GM21367 (cell line): ENCODE results near the gene MAP3K5.
"Not testable (repeated sequence)": the region's sequence is repeated elsewhere in the genome, so short reads cannot be mapped to it uniquely, and the experiment has no call there.

Experiments
- ATAC-seq: cut with Tn5 transposase; IDR thresholded peaks from one replicate; pipeline ENCODE4 v1.9.1; 2021; ENCODE audit not compliant: unreplicated experiment

The MAP3K5 gene, protein sequence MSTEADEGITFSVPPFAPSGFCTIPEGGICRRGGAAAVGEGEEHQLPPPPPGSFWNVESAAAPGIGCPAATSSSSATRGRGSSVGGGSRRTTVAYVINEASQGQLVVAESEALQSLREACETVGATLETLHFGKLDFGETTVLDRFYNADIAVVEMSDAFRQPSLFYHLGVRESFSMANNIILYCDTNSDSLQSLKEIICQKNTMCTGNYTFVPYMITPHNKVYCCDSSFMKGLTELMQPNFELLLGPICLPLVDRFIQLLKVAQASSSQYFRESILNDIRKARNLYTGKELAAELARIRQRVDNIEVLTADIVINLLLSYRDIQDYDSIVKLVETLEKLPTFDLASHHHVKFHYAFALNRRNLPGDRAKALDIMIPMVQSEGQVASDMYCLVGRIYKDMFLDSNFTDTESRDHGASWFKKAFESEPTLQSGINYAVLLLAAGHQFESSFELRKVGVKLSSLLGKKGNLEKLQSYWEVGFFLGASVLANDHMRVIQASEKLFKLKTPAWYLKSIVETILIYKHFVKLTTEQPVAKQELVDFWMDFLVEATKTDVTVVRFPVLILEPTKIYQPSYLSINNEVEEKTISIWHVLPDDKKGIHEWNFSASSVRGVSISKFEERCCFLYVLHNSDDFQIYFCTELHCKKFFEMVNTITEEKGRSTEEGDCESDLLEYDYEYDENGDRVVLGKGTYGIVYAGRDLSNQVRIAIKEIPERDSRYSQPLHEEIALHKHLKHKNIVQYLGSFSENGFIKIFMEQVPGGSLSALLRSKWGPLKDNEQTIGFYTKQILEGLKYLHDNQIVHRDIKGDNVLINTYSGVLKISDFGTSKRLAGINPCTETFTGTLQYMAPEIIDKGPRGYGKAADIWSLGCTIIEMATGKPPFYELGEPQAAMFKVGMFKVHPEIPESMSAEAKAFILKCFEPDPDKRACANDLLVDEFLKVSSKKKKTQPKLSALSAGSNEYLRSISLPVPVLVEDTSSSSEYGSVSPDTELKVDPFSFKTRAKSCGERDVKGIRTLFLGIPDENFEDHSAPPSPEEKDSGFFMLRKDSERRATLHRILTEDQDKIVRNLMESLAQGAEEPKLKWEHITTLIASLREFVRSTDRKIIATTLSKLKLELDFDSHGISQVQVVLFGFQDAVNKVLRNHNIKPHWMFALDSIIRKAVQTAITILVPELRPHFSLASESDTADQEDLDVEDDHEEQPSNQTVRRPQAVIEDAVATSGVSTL (N-terminal part only)

DNA sequence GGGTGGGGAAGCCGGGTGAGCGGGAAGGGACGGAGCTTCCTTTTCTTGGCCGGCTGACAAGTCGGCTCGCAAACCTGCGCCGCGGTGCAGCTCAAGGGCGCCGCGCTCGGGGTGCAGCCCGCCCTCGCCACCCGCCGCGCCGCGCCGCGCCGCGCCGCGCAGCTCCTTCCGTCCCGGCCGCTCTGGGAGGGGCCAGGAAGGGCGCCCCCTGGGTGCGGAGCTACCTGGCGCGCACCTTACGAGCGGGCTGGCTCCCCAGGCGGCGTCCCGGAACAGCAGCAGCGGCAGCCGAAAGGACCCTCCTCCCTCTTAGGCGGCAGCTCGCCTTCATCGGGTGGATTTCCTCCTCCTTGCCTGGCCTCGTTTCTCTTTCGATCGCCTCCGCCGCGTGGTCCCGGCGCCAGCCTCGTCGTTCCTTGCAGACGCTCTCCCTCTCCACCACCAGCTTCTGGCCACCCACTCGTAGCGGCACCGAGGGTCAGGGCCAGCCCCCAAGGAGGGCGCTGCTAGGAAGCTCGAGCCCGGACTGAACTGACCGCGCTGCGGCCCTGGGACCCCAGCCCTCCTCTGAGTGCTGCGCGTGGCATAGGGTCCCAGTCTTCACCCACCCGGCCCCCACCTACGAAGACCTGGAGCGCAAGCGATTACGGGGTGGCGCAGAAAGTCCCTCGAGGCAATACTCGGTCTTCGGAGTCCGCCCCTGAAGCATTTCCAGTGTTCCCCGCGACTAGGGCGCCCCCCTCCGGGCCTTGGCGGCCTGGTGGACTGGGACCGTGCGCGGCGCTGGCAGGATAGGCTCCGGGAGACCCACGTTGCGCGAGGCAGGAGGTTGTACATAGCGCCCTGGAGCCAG is at the start of gene MAP3K5:
Gene MAP3K5 (minus strand): TSS at position 68 of the 853 bp plus-strand sequence. CDS start 320 bp downstream, outside the sequence.
- peak; percentile 51 for ATAC-seq

DNA sequence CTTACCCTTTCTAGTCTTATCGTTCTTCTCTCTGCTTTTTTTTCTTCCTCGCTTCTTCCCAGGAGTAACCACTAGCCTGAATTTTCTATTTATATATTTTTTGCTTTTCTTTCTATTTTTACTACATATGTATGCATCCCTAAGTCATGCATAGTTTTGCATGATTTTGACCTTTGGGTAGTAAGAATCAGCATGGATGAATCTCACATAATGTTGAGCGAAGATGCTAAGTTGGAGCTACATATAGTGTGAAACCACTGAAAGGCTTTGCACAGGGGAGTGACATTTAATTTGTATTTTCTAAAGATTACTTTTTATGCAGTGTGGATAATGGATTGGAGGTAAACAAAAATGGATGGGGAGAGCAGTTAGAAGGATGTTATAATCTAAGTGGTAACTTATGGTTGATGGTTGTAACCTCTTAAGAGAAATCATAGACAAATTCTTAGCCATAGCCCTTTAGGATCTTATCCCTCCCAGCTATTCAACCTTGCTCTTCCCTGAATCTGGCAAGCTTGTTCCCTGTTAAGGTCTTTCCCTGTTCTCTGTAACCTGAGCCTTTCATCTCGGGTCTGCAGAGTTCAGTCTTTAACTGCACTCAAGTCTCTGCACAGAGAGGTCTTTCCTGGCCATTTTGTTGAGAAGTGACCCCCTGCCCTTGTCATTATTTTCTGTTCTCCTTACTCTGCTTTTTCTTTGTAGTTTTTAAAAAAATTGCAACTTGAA is 48.2 kb upstream of the MAP3K5 start:
- ATAC-seq = no peak

DNA sequence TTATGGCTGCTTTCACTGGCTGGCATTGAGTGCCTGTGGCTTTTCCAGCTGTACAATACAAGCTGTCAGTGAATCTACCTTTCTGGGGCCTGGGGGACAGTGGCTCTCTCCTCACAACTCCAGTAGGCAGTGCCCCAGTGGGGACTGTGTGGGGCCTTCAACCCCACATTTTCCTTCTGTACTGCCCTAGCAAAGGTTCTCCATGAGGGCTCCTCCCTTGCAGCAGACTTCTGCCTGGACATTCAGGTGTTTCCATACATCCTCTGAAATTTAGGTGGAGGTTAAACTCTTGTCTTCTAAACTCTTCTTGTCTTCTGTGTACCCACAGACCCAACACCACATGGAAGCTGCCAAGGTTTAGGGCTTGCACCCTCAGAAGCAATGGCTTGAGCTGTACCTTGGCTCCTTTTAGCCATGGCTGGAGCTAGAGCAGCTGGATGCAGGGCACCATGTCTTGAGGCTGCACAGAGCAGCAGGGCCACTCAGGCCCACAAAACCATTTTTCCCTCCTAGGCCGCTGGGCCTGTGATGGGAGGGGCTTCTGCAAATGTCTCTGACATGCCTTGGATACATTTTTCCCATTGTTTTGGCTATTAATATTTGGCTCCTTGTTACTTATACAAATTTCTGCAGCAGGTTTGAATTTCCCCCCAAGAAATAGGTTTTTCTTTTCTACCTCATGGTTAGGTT is 39.7 kb upstream of the MAP3K5 start:
- no peak for ATAC-seq

DNA sequence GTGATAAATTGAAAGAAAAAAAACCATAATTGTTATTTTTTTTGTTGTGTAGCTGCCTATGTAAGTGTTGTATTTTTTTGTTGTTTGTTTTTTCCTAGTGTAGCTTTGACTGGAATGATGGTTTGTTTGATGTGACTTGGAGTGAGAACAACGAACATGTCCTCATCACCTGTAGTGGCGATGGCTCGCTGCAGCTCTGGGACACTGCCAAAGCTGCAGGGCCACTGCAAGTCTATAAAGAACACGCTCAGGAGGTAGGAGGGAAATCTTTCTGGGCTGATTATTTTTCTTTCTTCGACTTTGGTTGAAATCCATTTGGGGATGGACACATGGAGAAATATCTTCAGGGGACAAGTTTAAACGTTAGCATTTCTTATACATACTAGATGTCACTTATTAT is 33.9 kb upstream of the MAP3K5 start:
- ATAC-seq = no peak

DNA sequence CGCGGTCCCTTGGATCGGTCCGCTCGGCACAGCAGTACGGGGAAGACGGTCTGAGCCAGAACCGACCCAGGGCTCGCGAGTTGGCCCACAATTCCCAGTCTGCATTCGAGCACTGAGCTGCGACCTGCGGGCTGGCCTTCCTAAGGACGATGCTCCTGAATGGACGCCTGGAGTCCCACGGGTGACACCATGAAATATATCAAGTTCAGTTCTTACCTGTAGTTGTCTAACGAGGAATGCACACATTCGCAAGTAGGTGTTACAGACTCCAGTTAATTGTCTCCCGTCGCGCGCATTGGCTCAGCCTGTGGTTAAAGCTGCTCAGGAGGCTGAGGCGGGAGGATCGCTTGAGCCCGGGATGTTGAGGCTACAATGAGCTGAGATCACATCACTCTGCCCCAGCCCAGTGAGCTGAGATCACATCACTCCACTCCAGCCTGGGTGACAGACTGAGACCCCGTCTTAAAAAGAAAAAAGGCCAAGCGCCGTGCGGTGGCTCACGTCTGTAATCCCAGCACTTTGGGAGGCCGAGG is 30.9 kb upstream of the MAP3K5 start:
- no peak for ATAC-seq

DNA sequence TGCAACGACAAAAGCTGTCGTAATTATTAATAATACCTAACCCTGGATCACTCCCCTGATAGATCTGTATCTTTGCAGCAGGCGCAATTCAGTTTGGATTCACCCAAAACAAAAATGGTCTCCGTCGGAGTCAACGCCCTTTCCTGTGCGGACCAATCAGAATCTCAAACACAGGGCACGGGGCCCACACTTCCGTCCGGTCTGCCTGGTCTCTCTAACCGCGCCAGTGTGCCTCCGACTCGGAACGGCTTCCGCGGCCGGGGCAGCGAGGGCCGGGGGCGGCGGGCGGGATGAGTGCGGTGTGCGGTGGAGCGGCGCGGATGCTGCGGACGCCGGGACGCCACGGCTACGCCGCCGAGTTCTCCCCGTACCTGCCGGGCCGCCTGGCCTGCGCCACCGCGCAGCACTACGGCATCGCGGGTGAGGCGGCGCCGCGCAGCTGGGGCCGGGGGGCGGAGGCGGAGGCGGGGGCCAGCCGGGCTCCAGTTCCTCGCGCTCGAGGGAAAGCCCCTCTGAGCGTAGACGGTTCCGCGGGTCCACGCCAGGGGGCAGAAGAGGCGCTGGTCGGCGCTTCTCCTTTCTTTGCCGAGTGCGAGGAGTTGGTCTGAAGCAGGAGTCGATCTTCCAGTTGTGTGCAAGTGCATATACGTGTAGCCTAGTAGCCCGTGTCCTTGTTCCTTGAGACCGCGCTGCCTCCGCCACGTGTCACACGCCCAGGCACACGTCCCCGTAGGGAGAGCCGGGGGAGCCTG is 30.3 kb upstream of the MAP3K5 start, which contains the start of gene PEX7:
Gene PEX7 (plus strand): TSS at position 217 of the 752 bp plus-strand sequence. CDS start 74 bp downstream, at position 291.
- ATAC-seq = peak; percentile 94

DNA sequence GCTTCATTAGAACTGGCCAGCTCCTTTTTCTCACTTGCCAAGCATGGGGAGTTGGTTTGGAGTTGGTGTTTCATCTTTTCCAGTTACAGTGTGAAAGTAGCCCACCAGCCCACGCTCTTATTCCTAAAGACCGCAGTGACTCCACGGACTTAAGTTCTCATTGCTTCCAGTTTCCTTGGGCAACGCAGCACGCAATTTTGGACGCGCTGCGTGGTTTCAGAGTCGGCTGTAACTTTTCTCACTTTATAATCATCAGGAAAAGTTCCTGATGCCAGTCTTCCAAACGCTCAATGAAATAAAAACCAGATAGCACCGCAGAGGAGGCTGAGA is 29.7 kb upstream of the MAP3K5 start:
- peak; percentile 6 for ATAC-seq

DNA sequence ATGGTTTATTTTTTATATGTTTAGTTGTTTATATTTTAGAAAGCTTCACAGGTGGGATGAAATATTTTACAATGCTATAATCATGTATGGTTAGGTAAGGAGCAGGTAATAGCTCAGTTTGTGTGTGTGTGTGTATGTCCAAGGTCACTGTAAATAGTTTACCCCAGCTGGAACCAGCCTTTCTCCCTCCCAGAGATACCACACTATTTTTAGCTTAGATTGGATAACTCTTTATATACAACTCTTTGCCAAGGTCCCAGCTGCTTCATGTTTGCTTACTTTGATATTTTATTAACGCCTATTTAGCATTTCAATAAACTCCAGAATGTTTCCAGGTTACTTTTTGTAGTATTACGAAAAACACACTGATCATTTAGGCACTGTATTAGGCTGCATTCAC is 28.3 kb upstream of the MAP3K5 start:
- ATAC-seq = no peak

DNA sequence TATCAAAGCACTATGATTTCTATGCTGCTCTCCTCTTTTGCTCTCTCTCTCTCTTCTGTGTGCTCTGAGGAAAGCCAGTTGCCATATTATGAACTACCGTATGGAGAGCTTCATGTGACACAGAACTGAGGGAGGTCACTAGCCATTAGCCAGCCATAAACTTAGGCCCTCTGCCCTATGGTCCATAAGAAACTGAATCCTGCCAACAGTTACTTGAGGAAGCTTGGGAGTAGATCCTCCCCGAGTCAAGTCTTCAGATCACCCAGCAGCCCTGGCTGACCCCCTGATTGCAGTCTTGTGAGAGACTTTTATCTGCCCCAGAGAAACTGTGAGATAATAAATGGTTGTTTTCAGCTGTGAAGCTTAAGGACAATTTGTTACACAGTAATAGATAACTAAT is 24.4 kb upstream of the MAP3K5 start:
- ATAC-seq = no peak

DNA sequence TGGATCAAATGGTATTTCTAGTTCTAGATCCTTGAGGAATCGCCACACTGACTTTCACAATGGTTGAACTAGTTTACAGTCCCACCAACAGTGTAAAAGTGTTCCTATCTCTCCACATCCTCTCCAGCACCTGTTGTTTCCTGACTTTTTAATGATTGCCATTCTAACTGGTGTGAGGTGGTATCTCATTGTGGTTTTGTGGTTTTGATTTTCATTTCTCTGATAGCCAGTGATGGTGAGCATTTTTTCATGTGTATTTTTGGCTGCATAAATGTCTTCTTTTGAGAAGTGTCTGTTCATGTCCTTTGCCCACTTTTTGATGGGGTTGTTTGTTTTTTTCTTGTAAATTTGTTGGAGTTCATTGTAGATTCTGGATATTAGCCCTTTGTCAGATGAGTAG is 23.3 kb upstream of the MAP3K5 start:
- ATAC-seq = not testable (repeated sequence)

DNA sequence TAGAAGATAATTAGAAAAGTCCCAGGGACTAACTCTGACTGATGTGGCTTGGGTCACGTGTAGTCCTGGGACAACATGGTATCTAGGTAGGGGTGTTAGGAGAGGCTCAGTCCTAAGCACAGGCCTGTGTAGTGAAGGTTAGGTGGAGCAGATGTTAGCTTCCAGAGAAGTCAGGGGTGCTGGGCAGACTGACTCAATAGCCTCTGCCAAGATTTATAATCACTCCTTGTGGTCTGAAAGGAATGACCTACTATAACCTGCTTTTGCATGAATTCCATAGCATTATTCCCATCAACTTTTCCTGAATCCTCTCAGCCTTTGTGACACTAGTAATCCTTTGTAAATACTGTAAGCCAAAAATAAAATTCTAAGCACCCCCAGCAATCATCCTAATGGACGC is 19.9 kb upstream of the MAP3K5 start:
- no peak for ATAC-seq

DNA sequence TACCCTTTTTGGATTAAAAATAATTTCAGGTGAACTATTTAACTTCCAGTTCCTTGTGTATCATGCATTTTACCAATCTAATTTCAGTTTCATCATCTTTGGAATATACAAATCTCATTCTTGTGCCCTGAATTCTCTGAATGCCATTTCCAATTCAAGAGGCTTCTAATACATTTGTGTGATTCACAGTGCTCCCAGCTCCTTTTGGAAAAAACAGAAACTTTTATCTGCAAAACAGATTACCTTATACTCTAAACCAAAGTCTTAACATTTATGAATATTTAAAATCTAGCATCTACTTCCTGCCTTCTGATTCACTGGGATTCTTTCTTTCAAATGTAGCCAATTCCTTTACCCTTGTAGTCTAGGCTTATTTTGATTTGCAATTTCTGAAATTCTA is 19.0 kb upstream of the MAP3K5 start:
- ATAC-seq = no peak

DNA sequence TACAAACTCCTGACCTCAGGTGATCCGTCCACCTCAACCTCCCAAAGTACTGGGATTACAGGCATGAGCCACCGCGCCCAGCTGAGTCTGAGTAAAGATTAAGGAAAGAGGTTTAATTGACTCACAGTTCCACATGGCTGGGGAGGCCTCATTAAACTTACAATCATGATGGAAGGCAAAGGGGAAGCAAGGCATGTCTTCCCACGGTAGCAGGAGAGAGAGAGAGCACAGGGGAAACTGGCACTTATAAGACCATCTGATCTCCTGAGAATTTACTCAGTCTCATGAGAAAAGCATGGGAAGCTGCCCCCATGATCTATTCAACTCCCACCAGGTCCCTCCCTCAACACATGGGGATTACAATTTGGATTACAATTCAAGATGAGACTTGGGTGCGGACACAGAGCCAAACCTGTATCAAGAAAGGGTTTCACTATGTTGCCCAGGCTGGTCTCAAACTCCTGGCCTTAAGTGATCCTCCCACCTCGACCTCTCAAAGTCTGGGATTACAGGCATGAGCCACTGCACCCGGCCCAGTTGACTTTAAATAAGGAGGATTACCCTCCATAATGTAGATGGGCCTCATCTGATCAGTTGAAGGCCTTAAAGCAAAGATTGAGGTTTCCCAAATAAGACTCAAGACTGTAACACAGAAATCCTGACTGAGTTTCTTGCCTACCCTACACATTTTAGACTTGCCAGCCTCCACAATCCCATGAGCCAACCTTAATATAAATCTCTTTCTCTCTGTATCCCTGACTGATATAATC is 17.0 kb upstream of the MAP3K5 start:
- no peak for ATAC-seq

DNA sequence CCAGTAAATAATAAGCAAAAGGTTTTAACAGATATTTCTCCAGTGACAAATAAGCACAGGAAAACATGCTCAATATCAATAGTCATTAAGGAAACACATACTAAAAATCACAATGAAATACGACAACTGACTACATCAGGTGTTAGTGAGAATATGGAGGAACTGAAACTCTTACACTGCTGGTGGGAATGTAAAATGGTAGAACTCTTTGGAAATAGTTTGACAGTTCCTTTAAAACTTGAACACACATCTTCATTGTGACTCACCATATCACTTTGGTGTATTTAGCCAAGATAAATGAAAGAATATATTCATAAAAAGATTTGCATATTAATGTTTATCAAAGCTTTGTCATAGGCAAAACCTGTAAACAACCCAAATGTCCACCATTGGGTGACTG is 11.3 kb upstream of the MAP3K5 start:
- no peak for ATAC-seq

DNA sequence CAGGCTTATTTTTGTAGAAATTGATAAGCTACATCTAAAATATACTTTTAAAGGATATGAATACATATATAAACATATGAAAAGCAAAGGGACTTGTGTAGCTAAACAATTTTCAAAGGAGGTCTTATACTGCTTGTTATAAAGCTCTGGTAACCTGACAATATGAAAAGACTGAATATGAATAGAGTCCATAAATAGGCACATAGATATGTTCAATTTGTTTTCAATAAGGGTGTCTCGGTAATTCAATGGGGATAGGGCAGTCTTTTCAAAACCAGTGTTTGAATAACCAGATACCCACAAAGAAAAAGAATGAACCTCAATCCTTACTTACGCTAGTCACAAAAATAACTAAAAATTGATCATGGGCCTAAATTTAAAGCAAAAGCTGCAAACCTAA is 9.3 kb upstream of the MAP3K5 start:
- ATAC-seq = no peak

DNA sequence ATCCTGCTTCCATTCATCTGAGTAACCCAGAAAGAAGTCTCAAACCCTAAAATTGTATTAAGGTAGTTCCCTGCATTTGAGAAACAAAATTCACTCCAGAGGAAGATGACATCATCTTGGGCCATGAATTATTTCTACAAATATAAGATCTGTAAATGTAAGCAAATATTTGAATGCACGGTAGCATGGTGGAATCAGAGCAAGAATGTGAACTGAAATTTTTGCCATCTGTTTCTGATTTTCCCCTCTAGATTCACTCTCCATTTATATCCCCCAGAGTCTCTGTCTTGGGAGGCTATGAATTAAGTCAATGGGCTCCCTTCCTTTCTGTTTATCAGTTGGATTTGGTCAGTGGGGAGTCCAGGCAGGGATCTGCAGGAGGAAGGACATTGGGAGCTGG is 5.8 kb upstream of the MAP3K5 start:
- ATAC-seq = no peak

DNA sequence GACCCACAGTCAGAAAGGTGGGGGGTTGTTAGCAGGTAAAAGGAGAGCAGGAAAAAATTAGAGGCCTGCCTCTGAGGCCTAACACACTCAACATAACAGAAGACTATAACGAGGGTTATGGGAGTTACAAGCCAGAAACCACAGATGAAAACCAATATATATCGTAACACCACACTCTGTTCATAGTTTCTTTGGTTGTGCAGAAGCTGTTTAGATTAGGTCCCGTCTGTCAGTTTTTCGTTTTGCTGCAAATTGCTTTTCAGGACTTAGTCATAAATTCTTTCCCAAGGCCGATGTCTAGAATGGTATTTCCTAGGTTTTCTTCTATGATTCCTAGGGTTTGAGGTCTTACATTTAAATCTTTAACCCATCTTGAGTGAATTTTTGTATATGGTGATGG is 3.7 kb upstream of the MAP3K5 start:
- ATAC-seq = no peak
